ENCODE data around the gene CDC26.
A peak's percentile ranks its signal among the peaks of the same experiment; 100 is the strongest.

Gene CDC26

DNA sequence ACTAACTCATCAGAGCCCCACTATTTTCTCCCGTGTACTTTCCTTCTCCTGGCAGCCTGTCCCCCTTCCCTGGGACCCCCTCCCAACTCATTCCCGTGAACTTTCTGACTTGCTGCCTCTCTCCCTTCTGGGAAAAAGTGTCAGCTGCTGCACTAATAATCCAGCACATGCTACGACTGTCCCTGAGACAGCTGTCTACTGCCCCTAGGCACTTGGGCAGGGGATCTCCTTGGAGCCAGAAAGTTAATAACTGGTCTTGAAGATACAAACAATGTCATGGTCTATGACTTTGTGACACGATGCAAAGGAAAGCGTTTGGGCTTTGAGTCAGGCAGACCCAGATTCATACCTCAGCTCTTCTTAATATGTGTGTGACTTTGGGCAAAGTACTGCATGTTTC lies 37.9 kb upstream of the CDC26 start:
- no peak overlapping the region for H3K27ac ChIP-seq
- TF ChIP-seq, protein P1, sequence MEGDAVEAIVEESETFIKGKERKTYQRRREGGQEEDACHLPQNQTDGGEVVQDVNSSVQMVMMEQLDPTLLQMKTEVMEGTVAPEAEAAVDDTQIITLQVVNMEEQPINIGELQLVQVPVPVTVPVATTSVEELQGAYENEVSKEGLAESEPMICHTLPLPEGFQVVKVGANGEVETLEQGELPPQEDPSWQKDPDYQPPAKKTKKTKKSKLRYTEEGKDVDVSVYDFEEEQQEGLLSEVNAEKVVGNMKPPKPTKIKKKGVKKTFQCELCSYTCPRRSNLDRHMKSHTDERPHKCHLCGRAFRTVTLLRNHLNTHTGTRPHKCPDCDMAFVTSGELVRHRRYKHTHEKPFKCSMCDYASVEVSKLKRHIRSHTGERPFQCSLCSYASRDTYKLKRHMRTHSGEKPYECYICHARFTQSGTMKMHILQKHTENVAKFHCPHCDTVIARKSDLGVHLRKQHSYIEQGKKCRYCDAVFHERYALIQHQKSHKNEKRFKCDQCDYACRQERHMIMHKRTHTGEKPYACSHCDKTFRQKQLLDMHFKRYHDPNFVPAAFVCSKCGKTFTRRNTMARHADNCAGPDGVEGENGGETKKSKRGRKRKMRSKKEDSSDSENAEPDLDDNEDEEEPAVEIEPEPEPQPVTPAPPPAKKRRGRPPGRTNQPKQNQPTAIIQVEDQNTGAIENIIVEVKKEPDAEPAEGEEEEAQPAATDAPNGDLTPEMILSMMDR (conservative IDR thresholded peaks at IDR 0.05), result no peak

DNA sequence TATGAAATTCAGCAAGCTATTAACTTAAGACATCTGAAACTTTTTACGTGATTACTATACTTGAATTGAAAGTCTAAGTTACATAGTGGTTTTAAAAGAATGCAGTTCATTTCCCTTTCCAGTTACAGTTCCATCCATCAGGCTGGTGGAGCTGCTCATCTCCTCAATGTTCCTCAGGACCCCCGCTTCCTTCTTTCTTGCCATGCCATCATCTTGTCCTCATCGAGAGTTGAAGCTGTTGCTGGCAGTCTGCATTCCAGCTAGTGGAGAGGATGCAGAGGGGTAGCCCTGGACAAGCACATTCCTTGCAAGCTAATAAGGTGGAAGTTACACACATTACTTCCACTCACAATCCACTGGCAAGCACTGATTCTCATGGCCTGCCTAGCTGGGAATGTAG lies 36.6 kb upstream of the CDC26 start:
- TF ChIP-seq, protein P1 (conservative IDR thresholded peaks at IDR 0.05), result no peak
- H3K27ac ChIP-seq, result no peak overlapping the region

DNA sequence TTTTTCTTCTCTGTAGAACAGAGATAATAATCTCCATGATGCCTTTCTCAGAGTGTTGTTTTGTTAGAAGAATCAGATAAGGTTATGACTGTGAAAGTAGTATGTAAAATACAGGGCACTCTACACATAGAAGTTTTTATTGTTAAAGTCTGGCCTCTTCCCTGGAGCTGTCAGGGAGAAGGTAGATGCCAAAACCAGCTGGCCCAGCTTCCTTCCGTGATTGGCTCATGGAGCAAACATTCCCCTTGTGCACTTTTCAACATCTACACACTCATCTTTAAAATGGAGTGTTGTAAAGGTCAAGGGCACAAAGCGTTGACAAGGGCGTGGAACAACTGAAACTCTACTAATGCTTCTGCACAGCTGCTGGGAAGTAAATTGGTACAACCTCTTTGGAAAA lies 35.2 kb upstream of the CDC26 start:
- TF ChIP-seq, protein P1 (conservative IDR thresholded peaks at IDR 0.05), result no peak
- H3K27ac ChIP-seq, result peak overlapping the region; percentile 41

DNA sequence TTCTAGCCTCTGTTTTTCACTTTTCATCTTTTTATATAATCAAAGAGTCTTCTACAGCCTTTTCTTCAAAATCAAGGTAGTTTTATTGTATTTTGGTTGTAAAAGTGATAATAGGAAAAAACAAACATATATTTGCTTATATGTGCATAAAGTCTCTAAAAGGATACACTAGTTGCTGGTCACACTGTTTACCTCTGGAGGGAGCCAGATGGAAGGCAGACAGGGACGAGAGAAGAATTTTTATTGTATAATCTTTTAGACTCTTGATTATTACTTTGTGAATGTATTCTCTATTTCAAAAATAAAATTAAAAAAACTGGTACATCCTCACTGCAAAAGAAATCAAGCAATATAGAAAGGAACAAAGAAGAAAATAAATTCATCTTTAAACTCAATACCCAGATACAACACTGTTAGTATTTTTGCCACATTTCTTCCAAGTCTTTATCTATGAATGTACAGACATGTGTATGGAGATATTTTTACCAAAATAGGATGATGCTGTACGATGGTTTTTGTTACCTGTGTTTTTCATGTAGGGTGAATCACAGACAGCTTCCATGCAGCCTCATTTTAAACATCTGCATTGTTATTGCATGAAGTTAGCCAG lies 33.9 kb upstream of the CDC26 start:
- TF ChIP-seq, protein P1 (conservative IDR thresholded peaks at IDR 0.05), result peak; percentile 96
- peak overlapping the region; percentile 41; the same call in 1 of the 2 replicates for H3K27ac ChIP-seq

DNA sequence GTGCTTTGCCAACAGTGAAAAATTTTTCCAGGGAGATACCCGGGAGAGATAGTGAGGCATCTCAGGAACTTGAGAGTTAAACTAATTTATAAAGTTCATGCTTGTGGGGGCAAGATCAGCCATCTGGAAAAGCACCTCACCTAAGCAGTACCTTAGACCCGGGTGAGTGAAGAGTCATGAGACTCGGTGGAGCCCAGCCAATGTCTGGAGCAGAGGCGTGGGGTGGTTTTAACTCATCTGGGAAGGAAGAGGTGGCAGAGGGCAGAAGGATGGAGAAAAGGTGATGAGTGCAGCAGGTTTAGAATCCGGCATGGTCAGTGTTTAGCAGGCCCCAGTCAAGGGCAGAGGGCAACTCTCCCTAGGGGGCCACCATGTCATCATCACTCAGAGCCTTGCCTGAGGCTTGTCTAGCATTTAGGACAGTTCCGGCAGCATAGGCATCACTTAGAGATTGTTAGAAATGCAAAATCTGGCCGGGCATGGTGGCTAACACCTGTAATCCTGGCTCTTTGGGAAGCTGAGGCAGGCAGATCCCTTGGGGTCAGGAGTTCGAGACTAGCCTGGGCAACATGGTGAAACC lies 32.1 kb upstream of the CDC26 start:
- H3K27ac ChIP-seq, result no peak overlapping the region
- TF ChIP-seq, protein P1 (conservative IDR thresholded peaks at IDR 0.05), result no peak

DNA sequence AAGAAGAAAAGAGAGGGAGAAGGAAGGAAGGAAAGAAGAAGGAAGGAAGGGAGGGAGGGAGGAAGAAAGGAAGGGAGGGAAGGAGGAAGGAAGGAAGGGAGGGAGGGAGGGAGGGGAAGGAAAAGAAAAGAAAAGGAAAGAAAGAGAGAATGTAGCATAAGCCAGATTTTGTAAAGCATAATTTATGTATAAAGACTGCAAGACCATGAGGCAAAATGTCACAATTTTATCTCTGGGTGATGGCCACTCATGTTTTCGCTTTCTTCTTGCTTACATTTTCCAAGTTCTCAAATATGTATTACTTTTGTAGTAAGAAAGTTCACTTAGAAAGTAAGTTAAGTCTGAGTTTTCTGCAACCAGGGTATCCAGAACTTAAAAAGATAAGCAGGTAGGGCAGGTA lies 31.2 kb upstream of the CDC26 start:
- TF ChIP-seq, protein P1 (conservative IDR thresholded peaks at IDR 0.05), result no peak
- H3K27ac ChIP-seq, result no peak overlapping the region

DNA sequence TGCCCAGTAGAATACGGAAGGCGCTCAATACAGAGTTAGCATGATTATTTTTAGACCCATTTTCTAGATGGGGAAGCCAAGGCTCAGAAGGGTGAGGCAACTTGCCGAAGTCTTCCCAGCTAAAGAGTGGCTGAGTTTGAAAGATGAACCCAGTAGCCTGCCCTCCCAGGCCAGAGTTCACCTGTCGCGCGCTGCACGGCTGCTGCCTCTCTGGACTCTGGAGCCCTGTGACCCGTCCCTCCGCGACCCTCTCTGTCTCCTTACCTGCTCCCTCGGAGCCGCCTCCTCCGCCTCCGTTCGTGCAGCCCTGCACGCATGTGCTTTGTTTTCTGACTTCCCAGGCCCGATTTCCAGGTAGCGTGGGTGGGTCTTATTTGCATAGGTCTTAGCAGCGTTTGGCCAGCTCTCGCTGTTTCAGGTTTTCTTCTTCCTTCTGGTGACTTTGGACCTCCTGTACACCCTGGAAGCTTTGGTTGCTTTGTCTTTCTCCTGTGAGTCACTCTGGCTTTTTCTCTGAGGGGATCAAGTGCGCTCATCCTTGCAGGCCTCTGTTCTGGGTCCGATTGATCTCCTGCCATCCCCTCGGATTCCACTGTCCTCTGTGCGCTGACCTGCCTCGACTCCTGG lies 27.5 kb upstream of the CDC26 start, which contains the start of gene RNF183:
RNF183 (minus strand) TSS at position 585 of the 627 bp plus-strand sequence. CDS start 5,192 bp downstream, outside the sequence.
- H3K27ac ChIP-seq, result no peak within 1 kb of the TSS
- TF ChIP-seq, protein P1 (conservative IDR thresholded peaks at IDR 0.05), result no peak
